Dendritic cell treated with granulocyte-macrophage colony-stimulating factor and Interleukin-4, amounts not matched to agents 40 ng/mL and 50 ng/mL, for 4 days (primary cell): ENCODE measurements around the gene TLX2.

ENCODE experiments used
- H3K27ac Mint-ChIP-seq: one replicate; pipeline ENCODE4 v1.8.0; 2022; ENCODE audit warnings: mild to moderate bottlenecking, mixed read lengths
- H3K27me3 Mint-ChIP-seq: one replicate; pipeline ENCODE4 v1.8.0; 2022; ENCODE audit warnings: mild to moderate bottlenecking, mixed read lengths
- H3K36me3 Mint-ChIP-seq: one replicate; pipeline ENCODE4 v1.8.0; 2022; ENCODE audit warnings: low read depth, mixed read lengths
- H3K4me1 Mint-ChIP-seq: one replicate; pipeline ENCODE4 v1.8.0; 2022; ENCODE audit warnings: low read depth, mixed read lengths
- H3K4me3 Mint-ChIP-seq: one replicate; pipeline ENCODE4 v1.8.0; 2022; ENCODE audit warnings: mild to moderate bottlenecking, moderate library complexity, mixed read lengths
- H3K9me3 Mint-ChIP-seq: one replicate; pipeline ENCODE4 v1.8.0; 2022; ENCODE audit warnings: mixed read lengths
- intact Hi-C: fragments of 100-400 bp; cut with micrococcal nuclease; formaldehyde crosslinking; loops from one replicate; pipeline ENCODE4 v1.15.0; 2022

Gene TLX2

DNA sequence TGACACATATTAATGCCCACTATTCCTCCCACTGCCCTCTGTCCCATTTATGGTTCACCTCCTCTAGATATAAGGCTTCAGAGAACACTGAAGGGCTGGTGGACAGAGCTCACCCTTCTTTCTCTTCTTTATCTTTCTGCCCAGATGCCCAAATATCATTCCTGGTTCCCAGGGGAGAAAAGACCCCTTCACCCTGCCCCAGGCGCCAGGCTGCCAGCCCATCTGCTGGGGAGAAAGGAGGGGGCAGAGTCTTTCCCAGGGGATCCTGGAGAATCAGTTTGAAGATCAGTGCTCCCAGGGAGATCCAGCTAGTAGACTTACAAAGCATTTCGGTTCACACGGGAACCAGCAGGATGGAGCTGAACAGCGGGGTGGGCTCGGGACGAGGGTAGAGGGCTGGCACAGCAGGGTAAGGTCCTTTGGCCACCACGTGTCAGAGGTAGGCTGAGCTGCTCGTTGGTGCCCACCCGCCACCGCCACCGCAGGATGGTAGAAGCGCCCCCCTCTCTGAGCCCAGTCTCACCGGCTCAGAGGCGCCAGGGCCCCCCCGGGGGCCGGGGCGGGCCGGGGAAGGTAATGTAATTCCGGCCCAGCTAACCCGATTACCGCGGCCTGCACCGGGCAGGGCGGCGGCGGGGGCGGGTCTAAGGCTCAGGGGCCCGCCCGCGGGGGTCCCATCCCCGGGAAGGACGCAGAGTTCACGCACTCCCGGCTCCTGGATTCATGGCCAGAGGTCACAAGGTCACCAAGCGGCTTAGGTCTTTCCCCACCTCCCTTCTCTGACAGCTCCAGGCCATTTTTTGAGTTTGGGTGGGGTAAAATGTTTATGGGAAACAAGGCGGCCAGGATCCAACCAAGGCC is 1.3 kb upstream of the TLX2 start:
- intact Hi-C loops = no loop called here
- H3K4me1 Mint-ChIP-seq = peaks cover 40% of the 10 kb centered on the region
- H3K9me3 Mint-ChIP-seq = no peaks in the 10 kb centered on the region
- peaks cover 90% of the 10 kb centered on the region for H3K27me3 Mint-ChIP-seq
- no peak overlapping the region for H3K4me3 Mint-ChIP-seq
- H3K27ac Mint-ChIP-seq = no peak overlapping the region
- H3K36me3 Mint-ChIP-seq = peaks cover under 1% of the 10 kb centered on the region

DNA sequence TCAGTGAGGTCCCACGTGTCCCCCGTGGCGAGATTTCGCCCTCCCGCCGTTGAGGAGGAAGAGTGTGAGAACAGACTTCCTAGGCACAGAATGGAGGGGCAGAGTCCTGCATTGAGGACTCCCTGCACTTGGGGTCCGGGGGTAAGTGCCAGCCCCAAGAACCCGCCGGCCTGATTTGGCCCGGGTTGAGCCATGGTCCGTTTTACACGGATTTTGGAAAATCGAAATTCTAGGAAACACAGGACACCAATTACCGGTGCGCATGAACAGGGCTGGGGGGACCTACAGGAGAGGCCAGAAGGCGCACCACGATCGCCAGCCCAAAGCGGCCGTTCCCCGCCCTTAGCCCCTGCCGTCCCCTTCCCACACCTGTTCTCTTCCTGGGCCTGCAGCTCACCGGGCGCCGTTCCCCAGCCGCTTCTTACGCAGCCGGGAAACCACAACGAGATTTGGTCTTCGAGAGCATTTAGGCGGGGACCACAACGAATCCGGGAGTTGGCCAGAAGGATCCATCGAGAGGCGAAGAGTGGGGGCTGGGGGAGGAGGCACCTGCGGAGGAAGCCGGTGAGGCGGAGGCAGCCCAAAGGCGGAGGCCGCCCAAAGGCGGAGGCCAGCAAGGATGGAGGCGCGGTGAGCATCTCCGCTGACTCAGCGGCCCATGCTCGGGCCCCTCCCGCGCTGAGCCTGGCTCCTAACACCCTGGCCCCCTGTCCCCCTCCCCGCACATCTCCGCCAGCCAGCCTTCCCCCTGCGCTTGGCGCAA is 464 bp upstream of the TLX2 start:
- H3K4me3 Mint-ChIP-seq = no peak overlapping the region
- H3K9me3 Mint-ChIP-seq = no peaks in the 10 kb centered on the region
- intact Hi-C loops = no loop called here
- peaks cover 33% of the 10 kb centered on the region for H3K4me1 Mint-ChIP-seq
- H3K27ac Mint-ChIP-seq = no peak overlapping the region
- H3K27me3 Mint-ChIP-seq = peaks cover 90% of the 10 kb centered on the region
- H3K36me3 Mint-ChIP-seq = no peaks in the 10 kb centered on the region

DNA sequence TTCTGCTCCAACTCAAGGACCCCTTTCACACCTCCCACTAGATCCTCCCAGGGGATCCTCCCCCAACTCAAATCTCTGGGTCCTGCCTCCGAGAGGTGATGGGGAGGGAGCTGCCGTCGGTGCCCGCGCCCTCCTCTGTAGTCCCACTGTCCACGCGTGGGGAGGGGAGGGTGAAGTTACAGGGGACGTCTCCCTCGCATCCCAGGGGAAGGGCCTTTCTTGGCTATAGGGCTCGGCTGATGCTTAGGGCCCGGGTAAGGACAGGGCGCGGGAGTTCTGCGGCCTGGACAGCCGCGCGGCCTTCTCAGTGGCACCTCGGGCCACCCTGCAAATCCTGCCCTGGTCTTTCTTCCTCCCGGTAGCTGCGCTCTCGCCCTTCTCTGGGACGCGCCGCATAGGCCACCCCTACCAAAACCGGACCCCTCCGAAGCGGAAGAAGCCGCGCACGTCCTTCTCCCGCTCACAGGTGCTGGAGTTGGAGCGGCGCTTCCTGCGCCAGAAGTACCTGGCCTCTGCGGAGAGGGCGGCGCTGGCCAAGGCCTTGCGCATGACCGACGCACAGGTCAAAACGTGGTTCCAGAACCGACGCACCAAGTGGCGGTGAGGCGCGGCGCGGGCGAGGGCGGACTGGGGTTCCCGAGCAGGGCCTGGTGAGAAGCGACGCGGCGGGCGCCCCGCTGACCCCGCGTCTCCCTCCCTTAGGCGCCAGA is 1.2 kb downstream of the TLX2 start:
- peak overlapping the region; percentile 72 for H3K4me3 Mint-ChIP-seq
- no peaks in the 10 kb centered on the region for H3K9me3 Mint-ChIP-seq
- H3K27ac Mint-ChIP-seq = no peak overlapping the region
- peaks cover 33% of the 10 kb centered on the region for H3K4me1 Mint-ChIP-seq
- H3K27me3 Mint-ChIP-seq = peaks cover 95% of the 10 kb centered on the region
- intact Hi-C loops = no loop called here
- H3K36me3 Mint-ChIP-seq = no peaks in the 10 kb centered on the region

DNA sequence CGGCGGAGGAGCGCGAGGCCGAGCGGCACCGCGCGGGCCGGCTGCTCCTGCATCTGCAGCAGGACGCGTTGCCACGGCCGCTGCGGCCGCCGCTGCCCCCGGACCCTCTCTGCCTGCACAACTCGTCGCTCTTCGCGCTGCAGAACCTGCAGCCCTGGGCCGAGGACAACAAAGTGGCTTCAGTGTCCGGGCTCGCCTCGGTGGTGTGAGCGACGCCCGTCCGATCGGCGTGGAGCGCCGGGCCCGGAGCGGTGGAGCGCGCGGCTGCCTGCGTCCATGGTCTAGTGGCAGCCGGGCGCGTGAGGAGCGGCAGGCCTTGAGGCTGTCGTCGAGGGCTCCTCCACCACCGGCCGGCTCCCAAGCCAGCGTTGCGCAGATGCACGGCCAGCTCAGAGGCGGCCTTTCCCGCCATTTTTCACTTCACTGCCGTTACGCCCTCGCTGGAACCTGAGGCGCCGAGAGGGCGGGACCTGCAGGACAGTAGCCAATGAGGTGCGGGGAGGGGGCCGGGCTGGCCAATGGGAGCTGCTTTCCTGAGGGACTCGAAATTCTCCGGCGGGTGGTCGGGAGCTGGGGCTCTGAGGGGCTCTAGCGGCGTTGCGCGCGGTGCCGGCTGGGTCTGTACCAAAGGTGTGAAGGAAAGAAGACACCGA is 1.9 kb downstream of the TLX2 start:
- intact Hi-C loops = no loop called here
- Mint-ChIP-seq H3K4me1 (peaks cover 33% of the 10 kb centered on the region), H3K27me3 (peaks cover 94% of the 10 kb centered on the region), H3K9me3 (no peaks in the 10 kb centered on the region), H3K4me3 (peak overlapping the region; percentile 72), H3K36me3 (no peaks in the 10 kb centered on the region), H3K27ac (no peak overlapping the region)

DNA sequence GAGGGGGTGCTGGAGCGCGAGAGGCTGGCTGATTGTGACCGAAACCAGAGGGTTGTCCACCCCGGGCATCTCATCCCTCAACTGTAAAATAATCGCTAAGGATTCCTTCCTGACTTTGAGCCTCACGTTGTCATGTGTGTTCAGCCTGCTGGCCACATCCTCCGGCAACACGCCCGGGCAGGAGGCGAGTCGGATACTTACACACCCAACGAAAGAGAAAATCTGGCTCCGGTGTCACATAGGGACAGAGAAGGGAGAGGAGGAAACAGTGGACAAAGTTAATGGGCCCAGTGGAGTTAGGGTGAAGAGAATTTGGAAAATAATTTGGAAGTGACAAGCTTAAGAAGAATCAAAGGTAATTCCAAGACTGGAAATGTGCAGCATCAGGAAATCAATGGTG is 2.4 kb downstream of the TLX2 start:
- H3K27ac Mint-ChIP-seq = no peak overlapping the region
- no peaks in the 10 kb centered on the region for H3K36me3 Mint-ChIP-seq
- intact Hi-C loops = no loop called here
- no peaks in the 10 kb centered on the region for H3K9me3 Mint-ChIP-seq
- peak overlapping the region; percentile 72 for H3K4me3 Mint-ChIP-seq
- peaks cover 94% of the 10 kb centered on the region for H3K27me3 Mint-ChIP-seq
- H3K4me1 Mint-ChIP-seq = peaks cover 33% of the 10 kb centered on the region

DNA sequence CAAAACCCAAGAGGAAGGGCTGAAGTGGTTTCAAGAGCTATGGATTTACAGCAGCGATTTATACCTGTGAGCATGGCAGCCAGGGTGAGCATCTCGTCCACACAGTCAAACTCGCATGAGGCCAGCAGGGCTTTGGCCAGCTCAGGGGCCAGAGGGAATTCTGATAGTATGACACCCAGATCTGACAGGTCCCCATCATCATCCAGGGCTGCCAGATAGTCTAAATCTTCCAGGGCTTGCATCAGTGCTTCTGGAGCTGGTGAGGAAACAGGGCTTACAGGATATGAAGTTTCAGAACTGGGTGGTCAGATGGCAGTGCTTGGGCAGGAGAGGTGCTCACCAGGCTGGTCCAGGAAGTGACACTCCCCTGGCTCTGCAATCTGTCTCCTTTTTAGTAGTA is 8.3 kb downstream of the TLX2 start:
- no peaks in the 10 kb centered on the region for H3K9me3 Mint-ChIP-seq
- no peak overlapping the region for H3K27ac Mint-ChIP-seq
- H3K27me3 Mint-ChIP-seq = peaks cover 49% of the 10 kb centered on the region
- peaks cover 16% of the 10 kb centered on the region for H3K36me3 Mint-ChIP-seq
- peaks cover 21% of the 10 kb centered on the region for H3K4me1 Mint-ChIP-seq
- H3K4me3 Mint-ChIP-seq = no peak overlapping the region
- intact Hi-C loops = no loop called here

DNA sequence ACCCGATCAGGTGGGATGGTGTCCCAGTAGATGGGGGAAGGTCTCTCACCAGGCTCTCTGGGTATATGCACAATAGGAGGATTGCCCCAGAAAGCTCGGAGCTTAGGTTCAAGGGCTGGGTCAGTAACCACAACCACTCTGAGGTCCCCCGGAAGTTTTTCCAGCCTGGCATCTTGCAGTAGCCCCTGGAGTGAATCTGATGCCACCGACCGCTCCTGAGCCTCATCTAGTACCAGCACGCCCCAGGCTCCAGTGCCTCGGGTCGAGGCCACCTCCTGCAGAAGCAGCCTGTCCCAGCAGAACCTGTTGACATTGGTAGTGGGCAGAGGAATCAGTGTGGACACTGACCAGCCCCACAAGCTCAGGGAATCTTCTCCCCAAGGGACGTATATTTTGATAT is 9.8 kb downstream of the TLX2 start:
- Mint-ChIP-seq H3K9me3 (no peaks in the 10 kb centered on the region), H3K36me3 (peaks cover 31% of the 10 kb centered on the region), H3K4me3 (no peak overlapping the region), H3K27me3 (peaks cover 34% of the 10 kb centered on the region), H3K4me1 (peaks cover 30% of the 10 kb centered on the region), H3K27ac (no peak overlapping the region)
- intact Hi-C loops = no loop called here

DNA sequence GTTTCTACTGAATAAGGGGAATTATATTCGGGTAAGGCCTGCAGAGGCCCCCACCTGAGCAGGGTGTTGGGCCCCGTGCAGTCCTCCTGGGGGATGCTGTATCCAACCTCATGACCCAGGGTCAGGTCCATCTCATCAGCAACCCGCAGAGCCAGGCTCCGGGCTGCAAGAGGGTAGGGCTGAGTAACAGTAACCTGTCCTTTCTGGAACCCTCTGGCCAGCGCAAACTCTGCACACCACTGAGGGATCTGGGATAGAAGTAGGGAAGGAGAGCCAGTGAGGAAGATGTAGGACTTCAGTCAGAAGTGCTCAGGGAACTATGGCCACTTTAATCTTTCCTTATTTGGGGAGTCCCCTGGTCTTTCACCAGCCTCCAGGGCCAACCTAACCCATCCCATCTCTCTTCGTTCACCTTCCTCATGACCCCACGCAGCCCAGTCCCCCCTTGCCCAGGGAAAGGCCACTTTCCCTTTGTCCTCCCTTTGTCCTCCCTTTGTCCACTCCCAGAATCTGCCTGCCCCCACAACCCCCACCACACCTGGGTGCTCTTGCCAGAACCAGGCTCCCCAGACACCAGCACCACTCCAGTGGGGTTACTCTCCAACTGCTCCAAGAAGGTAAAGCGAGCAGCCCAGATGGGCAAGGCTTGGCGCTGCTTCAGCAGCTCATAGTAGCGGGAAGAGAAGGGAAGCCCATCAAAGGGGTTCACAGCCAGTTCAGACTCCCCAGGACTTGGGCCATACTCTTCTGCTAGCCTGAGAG is 10.9 kb downstream of the TLX2 start:
- peaks cover 23% of the 10 kb centered on the region for H3K27me3 Mint-ChIP-seq
- H3K36me3 Mint-ChIP-seq = peaks cover 36% of the 10 kb centered on the region
- H3K27ac Mint-ChIP-seq = no peak overlapping the region
- H3K4me3 Mint-ChIP-seq = no peak overlapping the region
- intact Hi-C loops = no loop called here
- peaks cover 30% of the 10 kb centered on the region for H3K4me1 Mint-ChIP-seq
- no peaks in the 10 kb centered on the region for H3K9me3 Mint-ChIP-seq

DNA sequence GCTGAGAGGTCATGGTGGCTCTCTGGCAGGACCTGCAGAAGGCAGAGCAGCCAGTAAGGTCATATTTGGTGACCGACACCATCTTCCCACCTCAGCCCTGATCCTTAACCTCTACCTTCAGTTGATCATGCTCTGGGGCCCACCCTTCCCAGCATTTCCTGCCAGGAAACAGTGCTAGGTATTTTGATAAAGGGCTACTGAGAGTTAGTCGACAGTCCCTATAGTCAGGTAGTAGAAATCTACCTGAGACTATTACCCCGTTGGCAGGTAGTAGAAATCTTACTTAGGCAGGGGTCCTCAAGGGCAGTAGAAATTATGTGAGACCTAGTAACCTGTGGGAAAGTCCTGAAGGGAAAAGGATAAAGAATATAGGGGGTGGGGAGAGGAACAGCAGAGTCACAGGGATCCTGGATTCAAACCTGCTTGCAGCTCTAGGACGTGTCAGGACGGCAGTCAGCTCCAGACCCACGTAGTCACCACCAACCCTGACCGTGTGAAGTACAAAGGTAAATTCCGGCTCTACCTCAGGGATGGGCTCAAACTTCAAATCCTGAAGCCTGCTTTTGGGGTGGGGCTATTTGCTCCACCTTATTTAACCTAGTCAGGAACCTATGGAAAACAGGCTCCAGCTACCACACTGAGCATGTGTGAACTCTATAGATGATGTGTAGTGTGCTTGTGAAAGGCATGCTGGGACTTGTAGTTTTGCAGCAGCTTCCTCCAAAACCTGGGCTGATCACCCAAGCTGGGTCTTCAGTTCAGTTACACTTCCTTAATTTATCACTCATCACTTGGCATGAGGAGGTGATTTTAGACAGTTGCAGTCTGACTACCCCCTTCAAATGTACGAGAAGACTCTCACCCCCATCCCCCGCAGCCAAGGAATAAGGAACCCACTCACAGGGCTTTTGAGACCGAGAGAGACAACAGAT is 11.7 kb downstream of the TLX2 start, which contains the start of gene DQX1:
DQX1 (minus strand) TSS at position 515 of the 932 bp plus-strand sequence; CDS start at position 13, 502 bp downstream.
- no peak within 1 kb of the TSS for H3K4me3 Mint-ChIP-seq
- H3K27ac Mint-ChIP-seq = peak within 1 kb of the TSS; percentile 97
- peaks cover 16% of the 10 kb centered on the region for H3K27me3 Mint-ChIP-seq
- intact Hi-C loops = no loop called here
- no peaks in the 10 kb centered on the region for H3K9me3 Mint-ChIP-seq
- H3K4me1 Mint-ChIP-seq = peaks cover 34% of the 10 kb centered on the region
- peaks cover 40% of the 10 kb centered on the region for H3K36me3 Mint-ChIP-seq

DNA sequence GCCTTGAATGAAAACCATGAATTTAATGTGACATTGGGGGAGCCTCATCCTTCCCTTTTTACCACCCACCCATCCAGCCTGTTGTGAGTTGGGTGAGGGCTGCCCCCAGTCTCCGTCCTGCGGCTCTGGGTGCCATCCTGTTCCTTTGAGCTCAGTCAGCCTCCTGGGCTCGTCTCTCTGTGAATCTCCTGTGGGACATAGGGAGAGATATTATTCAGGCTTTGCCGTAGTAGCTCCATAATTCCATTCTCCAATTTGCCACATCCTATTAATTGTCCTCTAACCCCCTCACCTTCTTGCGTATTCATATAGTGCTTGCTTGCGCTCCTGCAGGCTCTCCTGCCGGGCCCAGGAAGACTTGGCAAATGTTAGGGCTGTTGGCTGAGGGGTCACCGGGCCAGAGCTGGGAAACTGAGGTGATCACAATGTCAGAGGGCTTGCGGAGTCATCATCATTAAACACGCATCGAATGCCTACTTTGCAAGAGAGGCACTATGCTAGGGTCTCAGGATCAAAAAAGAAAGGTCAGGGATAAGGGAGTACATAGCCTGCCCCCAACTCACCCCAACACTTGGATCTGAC is 12.5 kb downstream of the TLX2 start:
- H3K9me3 Mint-ChIP-seq = no peaks in the 10 kb centered on the region
- H3K27me3 Mint-ChIP-seq = peaks cover 8% of the 10 kb centered on the region
- peaks cover 46% of the 10 kb centered on the region for H3K36me3 Mint-ChIP-seq
- no peak overlapping the region for H3K4me3 Mint-ChIP-seq
- H3K4me1 Mint-ChIP-seq = peaks cover 42% of the 10 kb centered on the region
- H3K27ac Mint-ChIP-seq = peak overlapping the region; percentile 97
- intact Hi-C loops = no loop called here

DNA sequence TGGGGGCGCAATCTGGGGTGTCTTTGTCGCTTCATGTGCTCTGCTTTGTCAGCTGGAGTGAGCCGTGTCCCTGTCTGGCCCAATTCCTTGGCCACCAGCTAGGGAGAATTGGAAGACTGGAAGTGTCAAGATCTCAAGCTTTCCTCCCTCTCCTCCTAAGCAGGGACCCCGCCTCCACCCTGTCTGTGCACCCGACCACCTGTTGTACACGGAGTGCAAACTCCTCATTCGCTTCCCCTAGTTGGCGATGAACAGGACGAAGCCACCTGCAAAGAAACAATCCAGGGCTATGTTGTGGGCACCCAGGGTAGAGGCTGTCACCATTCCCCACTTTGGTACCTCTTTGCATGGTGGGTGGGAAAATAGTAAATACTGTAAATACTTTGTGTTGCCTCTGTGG is 13.5 kb downstream of the TLX2 start:
- Mint-ChIP-seq H3K27ac (peak overlapping the region; percentile 97), H3K4me1 (peaks cover 48% of the 10 kb centered on the region), H3K36me3 (peaks cover 56% of the 10 kb centered on the region), H3K27me3 (peaks cover 2% of the 10 kb centered on the region), H3K4me3 (no peak overlapping the region), H3K9me3 (no peaks in the 10 kb centered on the region)
- intact Hi-C loops = loop anchor here (2.0 kb wide), 1 partner anchor 73 kb away; the partner anchor contains the start of gene INO80B
